Measurements from ENCODE around the gene RAB10.
A peak's percentile ranks its signal among the peaks of the same experiment; 100 is the strongest.
"Not testable (repeated sequence)": the region's sequence is repeated elsewhere in the genome, so short reads cannot be mapped to it uniquely, and the experiment has no call there.

RAB10 gene

GRCh38 chr2:26033818-26034636 is at the start of gene RAB10:
TSS of gene RAB10 (plus strand) at chr2:26034084. CDS start at chr2:26034609, 525 bp downstream.
- peak; percentile 91 for FAIRE-seq

- FAIRE-seq, result no peak
These were observed 45.8 kb upstream of the RAB10 start for GRCh38 chr2:25988134-25988533.

- no peak for FAIRE-seq
These were observed 44.7 kb upstream of the RAB10 start for GRCh38 chr2:25989154-25989553.

- FAIRE-seq, result no peak
These were observed 41.9 kb upstream of the RAB10 start for GRCh38 chr2:25991965-25992364.

GRCh38 chr2:25992556-25992955 is 41.3 kb upstream of the RAB10 start:
- no peak for FAIRE-seq

- FAIRE-seq, result no peak
These were observed 40.8 kb upstream of the RAB10 start for GRCh38 chr2:25993049-25993448.

- no peak for FAIRE-seq
These were observed 39.4 kb upstream of the RAB10 start for GRCh38 chr2:25994509-25994908.

- no peak for FAIRE-seq
These were observed 37.0 kb upstream of the RAB10 start for GRCh38 chr2:25996844-25997243.

- FAIRE-seq, result not testable (repeated sequence)
These were observed 35.0 kb upstream of the RAB10 start for GRCh38 chr2:25998816-25999383.

GRCh38 chr2:25999406-25999805 is 34.5 kb upstream of the RAB10 start:
- FAIRE-seq, result not testable (repeated sequence)

GRCh38 chr2:26000561-26001082 is 33.3 kb upstream of the RAB10 start:
- FAIRE-seq, result no peak

- FAIRE-seq, result no peak
These were observed 32.0 kb upstream of the RAB10 start for GRCh38 chr2:26001743-26002351.

GRCh38 chr2:26002632-26003310 is 31.1 kb upstream of the RAB10 start:
- no peak for FAIRE-seq

GRCh38 chr2:26008095-26008494 is 25.8 kb upstream of the RAB10 start:
- FAIRE-seq, result no peak

- FAIRE-seq, result no peak
These were observed 24.9 kb upstream of the RAB10 start for GRCh38 chr2:26008851-26009566.

- FAIRE-seq, result no peak
These were observed 24.3 kb upstream of the RAB10 start for GRCh38 chr2:26009567-26009963.

GRCh38 chr2:26010943-26011342 is 22.9 kb upstream of the RAB10 start:
- no peak for FAIRE-seq

GRCh38 chr2:26011609-26011989 is 22.3 kb upstream of the RAB10 start:
- FAIRE-seq, result no peak

GRCh38 chr2:26011990-26012856 is 21.7 kb upstream of the RAB10 start:
- peak; percentile 97 for FAIRE-seq

- no peak for FAIRE-seq
These were observed 20.2 kb upstream of the RAB10 start for GRCh38 chr2:26013668-26014067.

GRCh38 chr2:26016012-26016705 is 17.7 kb upstream of the RAB10 start:
- FAIRE-seq, result no peak
